HG02678 (cell line): Measurements from ENCODE around the gene ANXA6.

Experiments
- ATAC-seq: cut with Tn5 transposase; IDR thresholded peaks from one replicate; pipeline ENCODE4 v1.9.1; 2021; ENCODE audit warnings: mild to moderate bottlenecking, moderate library complexity; ENCODE audit not compliant: unreplicated experiment

Gene ANXA6

DNA sequence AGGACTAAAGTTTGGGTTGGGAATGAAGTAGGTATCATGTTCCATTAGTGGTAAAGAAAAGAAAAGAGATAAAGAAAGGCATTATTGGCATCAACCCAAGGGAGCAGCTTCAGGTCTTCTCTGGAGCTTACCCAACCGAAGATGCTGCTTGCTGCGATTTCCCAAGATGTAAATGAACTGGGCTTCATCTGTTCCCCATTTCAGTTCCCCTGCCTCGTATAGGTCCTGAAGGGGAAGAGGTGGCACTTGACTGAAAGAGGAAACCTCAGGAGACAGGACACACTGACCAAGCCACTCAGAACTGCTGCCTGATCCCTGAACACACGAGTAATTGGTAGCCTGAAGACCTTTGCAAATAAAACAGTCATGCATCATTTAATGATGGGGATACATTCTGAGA, 24.6 kb downstream of the ANXA6 start:
- no peak for ATAC-seq

DNA sequence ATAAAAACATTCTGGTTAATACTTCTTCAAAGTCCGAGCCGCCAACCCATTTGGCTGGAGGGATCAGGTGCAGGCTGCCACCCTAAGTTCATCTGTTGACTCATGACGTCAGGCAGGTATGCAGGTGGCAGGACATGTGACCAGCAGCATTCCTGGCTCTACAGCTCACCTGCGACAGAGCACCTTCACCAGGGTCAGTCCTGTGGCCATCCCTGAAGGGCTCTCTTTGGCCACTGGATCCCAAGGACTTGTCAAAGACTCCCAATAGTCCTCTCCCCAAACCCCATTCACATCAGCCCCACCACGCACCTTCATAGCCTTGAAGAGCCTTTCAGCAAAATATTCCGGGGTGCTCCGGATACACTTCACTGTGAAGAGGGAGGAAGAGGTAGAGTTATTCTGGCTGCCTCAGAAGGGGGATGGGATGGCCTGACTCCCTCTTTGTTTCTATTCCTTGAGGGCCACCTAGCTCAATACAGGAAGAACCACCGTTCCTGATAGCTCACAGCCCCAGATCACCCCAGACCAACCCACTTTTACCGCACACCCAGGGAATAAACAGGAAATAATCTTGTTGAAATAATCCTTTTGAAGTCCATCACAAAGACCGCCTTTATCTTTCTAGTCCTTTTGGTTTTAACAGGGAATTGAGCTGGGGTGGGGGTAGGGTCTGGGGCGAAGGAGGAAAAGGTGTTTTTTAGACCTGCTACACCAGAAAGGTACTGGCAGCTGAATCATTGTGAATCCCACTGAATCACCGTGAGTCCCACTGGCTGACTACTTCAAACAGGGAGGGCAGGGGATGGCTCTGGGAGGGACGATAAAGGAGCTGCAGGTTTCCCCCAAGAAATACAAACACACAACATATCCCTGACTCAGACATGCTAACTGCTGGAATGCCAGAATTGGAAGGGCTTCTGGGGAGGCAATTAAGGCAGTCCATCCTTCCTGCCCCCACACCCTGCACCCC, 26.4 kb downstream of the ANXA6 start:
- no peak for ATAC-seq

DNA sequence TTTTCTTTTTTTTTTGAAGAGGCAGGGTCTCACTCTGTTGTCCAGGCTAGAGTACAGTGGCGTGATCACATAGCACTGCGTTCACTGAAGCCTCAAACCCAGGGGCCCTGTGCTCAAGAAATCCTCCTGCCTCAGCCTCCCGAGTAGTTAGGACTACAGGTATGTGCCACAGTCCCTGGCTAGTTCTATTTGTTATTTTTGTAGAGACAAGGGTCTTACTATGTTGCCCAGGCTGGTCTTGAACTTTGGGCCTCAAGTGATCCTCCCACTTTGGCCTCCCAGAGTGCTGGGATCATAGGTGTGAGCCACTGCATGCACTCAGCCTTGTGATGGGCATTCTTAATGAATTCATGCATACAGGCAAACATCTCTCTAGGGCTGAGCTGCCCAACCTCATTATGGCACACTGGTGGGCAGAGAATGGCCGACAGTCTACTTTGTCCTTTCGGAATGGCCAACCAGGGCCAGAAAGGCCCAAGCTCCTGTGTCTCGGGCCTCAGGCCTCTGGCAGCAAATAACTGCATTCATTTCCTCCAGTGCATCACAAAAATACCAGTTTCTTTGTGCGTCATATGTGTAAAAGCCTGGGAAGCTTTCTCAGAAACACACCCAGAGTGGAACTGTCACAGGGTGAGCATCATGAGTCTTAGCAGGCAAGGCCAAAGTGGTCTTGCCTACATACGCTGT, 27.2 kb downstream of the ANXA6 start:
- ATAC-seq = no peak

DNA sequence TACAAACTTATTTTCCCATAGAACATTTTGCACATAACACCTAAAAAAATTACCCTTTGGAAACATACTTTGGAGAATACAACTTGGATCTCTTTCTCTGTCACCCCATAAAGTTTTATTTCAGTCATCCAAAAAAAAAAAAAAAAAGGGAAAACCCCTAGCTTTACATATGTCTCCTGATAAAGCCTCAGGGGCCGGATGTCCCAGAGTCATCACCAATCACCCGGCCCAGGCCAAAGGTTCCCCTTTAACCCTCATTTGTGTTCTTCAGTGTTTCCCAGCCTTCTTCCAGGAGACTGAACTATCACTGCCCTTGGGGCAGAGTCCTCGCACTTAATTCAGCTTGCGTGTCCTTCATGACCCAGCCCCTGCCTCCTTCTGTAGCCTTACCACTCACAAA, 28.8 kb downstream of the ANXA6 start:
- no peak for ATAC-seq

DNA sequence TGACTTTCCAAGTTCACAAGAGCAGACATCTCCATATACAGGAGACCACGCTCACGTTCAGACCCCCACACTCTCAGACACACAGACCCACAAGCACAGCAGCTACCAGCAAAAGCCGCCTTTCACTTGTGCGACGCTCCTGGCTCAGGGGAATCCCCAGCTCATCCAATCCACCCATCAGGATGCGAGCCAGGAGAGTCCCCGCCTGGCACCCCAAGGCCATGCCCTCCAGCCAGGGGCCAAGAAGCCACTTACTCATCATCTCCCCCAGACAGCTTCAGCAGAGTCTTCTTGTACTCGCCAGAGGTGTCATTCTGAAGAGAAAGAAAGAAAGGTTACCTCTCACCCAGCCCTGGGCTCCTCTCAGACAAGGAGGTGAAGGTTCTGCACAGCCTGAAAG, 29.7 kb downstream of the ANXA6 start:
- no peak for ATAC-seq

DNA sequence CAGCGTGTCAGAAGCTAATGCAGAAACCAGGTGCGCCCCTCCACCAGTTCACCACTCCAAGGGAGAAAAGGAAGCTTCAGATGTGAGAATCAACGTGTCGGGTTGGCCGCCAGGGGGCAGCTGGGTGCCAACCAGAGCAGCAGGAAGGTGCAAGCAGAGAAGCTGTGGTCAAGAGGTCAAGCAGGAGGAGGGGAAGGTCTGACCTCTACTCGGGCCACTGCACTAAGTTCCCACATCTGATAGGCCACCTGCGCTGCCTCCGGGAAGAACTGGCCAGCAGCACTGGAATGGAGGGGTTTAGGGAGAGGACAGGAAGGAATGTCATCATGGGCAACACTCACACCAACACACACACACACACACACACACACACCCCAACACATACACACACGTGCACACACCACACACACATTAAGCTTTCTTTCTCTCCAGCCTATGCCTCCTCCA, 31.4 kb downstream of the ANXA6 start:
- ATAC-seq = peak; percentile 28

DNA sequence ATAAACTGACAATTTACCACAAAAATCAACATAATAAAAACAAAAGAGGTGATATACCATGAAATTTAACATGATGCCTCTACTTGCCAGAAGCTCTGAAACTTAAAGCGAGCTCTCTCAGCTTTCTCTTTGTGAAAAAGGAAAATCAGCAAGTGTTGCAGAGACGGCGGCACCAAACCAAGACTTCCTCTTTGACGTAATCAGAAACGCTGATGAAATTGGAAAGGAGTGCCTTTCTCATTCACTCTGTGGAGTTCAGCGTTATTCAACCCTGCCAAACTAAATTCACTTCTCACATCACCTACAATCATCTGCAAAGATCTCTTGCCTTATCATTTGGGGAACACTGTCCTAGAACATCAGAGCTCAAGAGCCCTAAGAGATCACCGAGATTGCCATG, 32.2 kb downstream of the ANXA6 start:
- no peak for ATAC-seq

DNA sequence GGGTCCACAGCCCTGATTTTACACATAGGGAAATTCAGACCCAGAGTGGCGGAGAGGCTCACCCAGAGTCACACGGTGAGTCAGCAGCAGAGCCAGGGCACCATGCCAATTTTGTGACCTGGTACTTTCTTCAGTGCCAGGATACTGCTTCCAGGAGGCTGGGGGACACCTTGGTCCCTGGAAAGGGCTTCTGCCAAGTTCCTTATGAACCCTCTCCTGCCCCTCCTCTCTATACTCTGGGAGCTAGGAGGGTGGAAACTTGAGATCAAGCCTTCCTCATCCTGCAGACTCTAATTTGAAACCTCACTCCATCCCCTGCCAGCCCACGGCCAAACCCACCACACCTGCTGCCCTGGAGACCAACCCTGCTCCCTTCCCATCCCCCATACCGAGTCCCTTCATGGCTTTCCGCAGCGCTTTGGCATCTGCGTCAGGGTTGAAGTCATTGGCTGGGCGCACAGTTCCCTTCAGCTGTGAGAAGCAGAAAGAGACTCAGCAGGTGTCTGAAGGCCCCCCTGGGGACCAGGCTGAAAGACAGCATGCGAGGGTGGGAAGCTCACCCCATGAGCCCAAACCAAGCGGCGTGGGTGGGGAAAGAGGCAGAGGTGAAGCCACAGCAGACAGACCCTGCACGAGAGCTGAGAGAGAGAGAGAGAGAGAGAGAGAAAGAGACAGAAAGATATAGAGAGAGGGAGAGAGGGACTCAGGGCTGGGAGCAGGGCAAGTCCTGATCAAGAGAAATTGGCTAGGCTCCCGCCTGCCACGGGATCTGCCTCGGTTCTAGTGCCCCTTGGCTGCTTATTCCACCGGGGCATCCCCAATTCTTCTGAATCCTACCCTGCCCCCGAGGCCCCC, 33.5 kb downstream of the ANXA6 start:
- ATAC-seq = peak; percentile 87

DNA sequence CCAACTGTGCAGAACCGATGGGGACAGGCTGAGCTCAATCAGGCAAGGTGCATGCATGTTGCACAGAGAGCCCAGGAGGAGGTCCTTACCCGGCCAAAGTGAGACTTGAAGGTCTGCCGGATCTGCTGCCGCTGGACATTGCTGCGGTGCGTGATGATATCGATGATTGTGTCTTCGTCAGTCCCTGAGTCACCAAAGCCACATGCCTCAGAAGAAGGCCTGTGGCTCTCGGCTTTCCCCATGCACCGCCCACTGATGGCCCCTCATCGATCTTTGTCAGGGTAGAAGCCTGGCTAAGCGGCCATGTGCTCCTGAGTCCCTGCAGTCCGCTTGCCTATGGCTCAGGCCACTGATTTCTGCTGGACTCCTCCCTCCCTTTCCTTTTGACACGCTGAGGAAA, 34.8 kb downstream of the ANXA6 start:
- ATAC-seq = no peak

DNA sequence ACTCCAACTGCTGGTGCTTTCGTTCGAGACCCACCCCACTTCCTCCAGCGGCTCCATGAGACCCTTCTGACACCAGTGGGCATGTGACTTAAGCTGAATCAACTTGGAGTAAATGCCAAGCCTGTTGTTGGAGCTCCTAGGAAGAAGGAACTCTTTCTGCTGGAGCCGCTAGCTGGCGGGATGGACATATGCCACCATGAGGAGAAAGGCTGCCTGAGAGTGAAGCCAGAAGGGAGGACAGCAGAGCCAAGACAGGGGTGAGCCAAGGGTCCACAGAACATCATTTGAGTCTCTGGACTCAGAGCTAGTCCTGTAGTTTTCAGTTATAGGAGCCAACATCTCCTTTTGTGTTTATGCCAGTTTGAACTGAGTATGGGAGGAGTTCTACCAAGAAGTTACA, 35.9 kb downstream of the ANXA6 start:
- no peak for ATAC-seq

DNA sequence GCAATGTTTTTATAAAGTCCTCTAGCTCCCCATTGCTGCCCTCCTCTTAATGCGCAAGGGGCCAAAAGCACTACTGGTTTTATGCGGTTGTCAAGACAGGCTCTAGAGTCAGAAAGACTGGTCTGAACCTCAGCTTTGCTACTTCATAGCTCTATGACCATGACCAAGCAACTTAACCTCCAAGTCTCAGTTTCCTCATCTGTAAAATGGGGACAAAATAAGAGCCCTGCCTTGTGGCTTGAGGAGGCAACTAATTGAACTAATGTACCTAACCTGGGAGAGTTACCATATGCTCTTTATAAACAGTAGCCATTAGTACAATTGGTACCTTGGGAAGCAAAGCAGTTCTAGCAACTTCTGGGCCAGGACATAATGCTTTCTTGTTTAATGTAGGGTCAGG, 36.5 kb downstream of the ANXA6 start:
- no peak for ATAC-seq

DNA sequence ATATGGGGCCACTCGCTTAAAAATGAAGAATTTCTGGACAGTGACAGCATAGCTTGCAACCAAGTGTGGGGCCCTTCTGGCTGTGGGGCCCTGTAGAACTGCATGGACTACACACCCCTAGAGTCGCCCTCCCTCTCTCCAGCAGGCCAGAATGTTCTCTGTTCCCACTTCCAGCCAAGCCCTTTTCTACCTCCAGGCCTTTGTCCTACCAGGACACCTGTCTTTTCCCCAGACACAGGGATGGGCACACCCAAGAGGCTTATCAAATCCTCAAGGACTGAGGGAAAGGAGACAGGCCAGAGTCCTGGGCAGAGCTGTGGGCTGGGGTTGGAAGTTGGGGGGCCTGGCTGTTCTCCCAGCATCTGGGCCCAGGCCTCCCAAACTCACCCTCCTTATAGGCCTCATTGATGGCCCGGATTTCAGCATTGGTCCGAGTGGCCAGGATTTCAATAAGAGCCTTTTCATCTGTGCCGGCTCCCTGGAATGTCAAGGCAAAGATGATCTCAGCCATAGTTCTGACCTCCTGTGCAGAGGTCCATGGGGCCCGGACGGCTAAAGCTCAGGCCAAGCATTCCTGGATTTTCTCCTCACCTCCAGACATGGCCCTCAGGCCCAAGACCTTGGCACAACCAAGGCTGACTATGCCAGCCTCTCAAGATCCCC, 38.5 kb downstream of the ANXA6 start:
- no peak for ATAC-seq

DNA sequence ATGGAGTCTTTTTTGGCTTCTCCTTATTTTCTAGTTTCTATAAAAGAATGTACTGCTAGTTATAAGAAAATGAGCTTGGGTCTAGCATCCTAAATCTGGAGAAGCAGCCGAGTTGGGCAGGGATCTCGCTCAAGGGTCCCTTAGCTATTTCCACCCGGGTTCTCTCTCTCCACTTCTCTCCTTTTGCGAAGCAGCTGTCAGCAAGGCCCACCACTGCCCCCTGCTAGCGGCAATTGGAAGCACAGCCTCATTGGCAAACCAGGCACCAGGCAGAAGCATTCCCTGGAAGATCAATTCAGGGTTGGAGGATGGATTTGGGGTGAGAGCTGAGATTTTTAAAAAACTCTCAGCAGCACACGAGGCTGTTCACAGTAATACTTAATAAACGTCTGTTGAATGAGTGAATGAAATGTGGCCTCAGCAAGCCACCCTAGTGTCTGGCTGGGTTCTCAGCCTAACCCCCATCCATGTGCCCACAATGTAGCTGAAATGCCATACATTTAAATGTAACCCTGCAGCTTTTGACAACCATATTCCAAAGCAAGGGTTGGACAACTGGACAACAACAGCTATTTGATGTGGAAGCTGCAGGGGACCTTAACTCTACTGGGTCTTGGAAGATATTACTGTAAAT, 42.2 kb downstream of the ANXA6 start:
- peak; percentile 47 for ATAC-seq

DNA sequence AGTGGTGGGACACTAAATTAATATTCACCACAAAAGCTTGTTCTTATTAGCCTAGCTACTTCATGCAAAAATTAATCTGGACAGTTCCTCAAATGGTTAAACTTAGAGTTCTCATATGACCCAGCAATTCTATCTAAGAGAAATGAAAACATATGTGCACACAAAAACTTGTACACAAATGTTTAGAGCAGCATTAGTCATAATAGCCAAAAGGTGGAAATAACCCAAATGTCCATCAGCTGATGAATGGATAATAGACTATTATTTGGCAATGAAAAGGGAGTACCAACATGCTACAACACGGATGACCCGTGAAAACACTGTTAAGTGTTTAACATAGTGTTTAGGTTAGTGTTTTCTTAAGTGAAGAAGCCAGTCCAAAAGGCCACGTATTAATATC, 43.9 kb downstream of the ANXA6 start:
- no peak for ATAC-seq

DNA sequence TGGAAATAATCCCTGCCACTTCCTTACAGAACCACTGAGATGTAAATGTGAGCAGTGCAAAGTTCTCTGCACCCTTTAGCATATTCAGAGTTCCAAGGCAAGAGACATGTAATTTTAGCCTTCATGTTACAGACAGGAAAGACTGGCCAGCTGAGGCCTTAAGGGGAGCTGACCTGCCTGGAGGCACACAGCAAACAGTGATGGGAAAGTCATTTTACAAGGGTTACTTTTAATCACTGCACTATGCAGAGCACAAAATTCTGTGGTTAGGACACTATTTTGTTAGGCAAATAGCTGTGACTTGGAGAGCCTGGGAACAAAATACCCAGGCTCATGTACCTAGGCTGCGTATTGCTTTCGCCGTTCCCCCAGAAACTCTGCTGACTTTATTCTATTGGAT, 46.6 kb downstream of the ANXA6 start:
- no peak for ATAC-seq

DNA sequence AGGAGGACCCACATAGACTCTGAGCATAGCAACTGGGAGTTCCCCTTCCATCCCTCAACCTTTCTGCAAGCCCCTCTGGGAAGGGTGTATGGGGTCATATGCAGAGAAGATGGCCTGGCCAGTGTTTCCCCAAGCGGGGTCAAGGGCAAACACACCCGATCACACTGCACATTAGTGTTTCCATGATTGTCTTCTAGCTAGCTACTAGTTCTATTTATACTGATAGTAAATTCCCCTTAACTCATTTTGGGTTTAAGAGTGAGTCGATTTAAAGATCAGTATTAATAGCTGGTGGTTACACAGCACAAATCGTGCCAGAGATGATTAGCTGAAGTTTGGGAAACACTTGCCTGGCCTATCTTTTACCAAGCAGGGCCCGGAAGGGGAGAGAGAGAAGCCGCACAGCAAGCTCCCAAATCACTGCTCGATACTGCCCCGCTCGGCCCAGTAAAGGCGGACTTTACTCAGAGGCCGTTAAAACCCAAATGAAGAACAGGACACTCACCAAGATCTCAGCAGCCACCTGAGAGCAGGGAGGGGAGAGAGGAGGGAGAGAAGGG, 47.4 kb downstream of the ANXA6 start:
- ATAC-seq = no peak

DNA sequence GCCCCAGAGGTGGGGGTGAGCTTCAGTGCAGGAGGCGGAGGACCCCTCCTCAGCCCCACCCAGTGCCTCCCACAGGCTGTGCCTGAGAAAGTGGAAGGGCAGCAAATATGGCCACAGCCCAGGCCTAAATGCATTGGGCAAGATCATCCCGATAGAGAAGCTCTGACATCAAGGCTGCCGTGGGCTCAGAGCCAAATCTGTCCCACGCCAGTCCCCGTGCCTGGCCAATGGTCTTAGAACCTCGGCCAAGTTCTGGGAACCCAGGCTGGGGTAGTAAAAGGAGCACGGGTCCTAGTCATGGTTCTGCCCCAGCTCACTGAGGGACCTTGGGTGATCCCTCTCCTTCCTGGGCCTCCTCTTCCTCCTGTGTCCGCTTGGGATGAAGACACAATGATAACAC, 49.0 kb downstream of the ANXA6 start:
- ATAC-seq = no peak

DNA sequence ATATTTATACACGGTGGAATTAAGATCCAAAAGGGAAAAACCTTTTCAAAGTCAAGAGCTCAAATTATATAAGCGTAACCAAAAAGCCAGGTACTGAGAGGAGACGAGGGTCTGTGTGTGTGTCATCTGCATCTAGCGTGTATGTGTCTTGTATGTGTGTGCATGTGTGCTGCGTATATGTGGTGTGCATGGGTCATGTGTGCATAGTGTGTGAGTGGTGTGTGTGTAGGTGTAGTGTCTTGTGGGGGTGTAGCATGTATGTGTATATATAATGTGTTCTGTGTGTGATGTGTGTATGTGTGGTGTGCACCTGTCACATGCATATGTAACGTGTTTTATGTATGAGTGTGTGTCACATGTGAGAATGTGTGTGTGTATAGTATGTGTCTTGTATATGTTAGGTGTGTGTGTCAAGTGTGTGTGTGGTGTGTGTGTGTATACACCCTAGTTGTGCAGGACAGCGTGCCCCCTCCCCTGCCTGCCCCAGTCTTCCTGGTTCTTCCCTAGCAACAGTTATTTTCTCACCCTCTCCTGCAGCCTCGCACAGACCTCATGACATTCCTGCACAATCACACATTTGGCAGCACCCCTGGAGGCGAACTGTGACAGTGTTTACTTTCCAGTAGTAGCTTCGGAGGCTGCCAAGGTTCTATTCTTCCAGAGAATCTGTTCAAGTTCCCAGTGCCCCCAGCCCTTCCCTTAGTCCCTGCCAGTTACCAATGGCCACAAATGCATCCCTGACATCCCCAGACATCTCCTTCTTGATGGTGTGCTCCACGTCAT, 49.6 kb downstream of the ANXA6 start:
- no peak for ATAC-seq

DNA sequence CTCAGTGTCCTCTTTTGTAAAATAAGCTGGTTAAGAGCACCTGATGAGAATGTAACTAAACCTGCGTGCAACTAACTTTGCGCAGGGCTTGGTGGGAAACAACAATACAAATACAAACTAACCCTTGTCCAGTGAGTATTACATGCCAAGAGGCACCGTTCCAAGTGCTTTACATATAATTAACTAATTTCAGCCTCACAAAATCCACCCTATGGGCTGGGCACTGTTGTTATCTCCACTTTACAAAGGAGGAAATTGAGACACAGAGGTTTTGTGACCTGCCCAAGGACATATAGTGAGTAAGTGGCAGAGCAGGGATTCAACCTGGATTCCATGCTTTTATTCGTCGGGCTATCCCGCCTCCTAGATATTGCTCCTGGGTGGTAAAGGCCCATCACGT, 50.5 kb downstream of the ANXA6 start:
- no peak for ATAC-seq
